ENCODE results near the gene TTC21A. TPM values are rescaled to one million over a fixed set of nuclear protein-coding genes. Genes with fewer than 3 reads are reported as not detected.

Gene TTC21A
- total RNA-seq, 1 experiment from 2014 or later = 1.7 TPM

DNA sequence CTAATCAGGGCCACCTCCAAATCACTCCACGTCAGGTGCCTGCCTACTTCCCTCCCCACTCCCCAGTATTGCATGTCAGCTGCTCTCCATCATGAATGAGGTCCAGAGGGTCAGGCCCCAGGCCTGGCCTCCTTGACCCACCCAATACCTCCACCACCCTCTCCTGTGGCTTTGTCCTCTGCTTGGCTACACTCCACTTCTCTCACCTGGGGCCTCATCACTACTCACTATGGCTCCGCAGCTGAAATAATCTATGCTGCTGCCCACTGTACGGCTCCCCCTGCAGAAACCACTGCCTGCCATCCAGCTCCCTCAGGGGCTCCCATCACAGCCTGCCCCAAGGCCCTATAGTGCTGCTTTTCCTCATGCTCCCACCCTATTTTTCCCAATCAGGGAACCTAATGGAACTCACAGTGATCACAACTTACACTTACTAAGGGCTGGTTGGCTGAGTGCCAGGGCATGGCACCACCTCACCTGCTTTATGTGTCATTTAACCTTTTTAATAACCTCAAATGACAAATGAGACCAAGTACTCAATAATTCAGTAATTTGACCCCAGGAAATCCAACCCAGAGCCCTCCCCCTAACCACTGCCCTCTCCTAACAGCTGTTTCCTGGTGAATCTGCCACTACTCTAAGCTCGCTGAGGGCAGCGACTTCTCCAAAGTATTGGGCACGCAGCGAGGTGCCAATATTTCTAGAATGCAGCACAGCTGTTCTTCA, 2.4 kb upstream of the TTC21A start:
- Mint-ChIP-seq H3K27me3 (ENCODE audit: low read depth) (peaks cover 24% of the 10 kb centered on the region), H3K9me3 (no peaks in the 10 kb centered on the region), H3K4me1 (peaks cover 20 to 21% of the 10 kb centered on the region in 2 experiments), H3K4me3 (no peak overlapping the region), H3K36me3 (ENCODE audit: insufficient read depth in 1 of 3, low read depth in 3 of 3) (peaks cover 0 to 6% (median 0%) of the 10 kb centered on the region in 3 experiments; a peak in 3 of 7 replicates), H3K27ac (no peak overlapping the region; a peak in 2 of 7 replicates)
- Histone ChIP-seq H2BK5ac (ENCODE audit: insufficient read length, low read length) (no peak overlapping the region), H2BK12ac (ENCODE audit: insufficient read length, low read depth, low read length) (no peak overlapping the region), H3K23me2 (ENCODE audit: insufficient read length, low read depth, low read length, poor library complexity, severe bottlenecking) (peaks cover 15% of the 10 kb centered on the region), H3K9me3 (ENCODE audit: control insufficient read depth, low read depth, low read length) (no peaks in the 10 kb centered on the region), H2BK15ac (ENCODE audit: low read depth, low read length) (no peak overlapping the region), H4K8ac (replicated peaks; ENCODE audit: insufficient read length, low read depth, low read length) (no peak overlapping the region), H2AFZ (ENCODE audit: low read length) (no peak overlapping the region), H3K27ac (ENCODE audit: insufficient read length, low read depth, low read length) (no peak overlapping the region), H3K18ac (ENCODE audit: insufficient read length, low read depth, low read length) (no peak overlapping the region), H4K91ac (ENCODE audit: insufficient read length, low read depth, low read length) (no peak overlapping the region), H2AK5ac (ENCODE audit: insufficient read length, low read length) (no peak overlapping the region), H3K4ac (ENCODE audit: low read depth, low read length) (no peak overlapping the region), H3T11ph (ENCODE audit: low read length) (no peak overlapping the region), H3K14ac (ENCODE audit: insufficient read depth, low read length) (no peak overlapping the region), H3K56ac (ENCODE audit: insufficient read length, low read depth, low read length) (no peak overlapping the region), H4K20me1 (ENCODE audit: control insufficient read depth, insufficient read depth, insufficient read length) (no peaks in the 10 kb centered on the region), H3K4me2 (ENCODE audit: insufficient read depth, insufficient read length, low read length) (no peak overlapping the region), H3K9ac (ENCODE audit: extremely low read depth, insufficient read length, low read length) (no peak overlapping the region), H3K4me1 (ENCODE audit: insufficient read depth, low read length) (no peaks in the 10 kb centered on the region), H4K5ac (ENCODE audit: insufficient read length, low read depth, low read length) (no peak overlapping the region), H2BK120ac (ENCODE audit: low read depth, low read length, poor library complexity, severe bottlenecking) (no peak overlapping the region), H3K79me1 (ENCODE audit: insufficient read depth, low read depth, low read length, poor library complexity, severe bottlenecking) (no peaks in the 10 kb centered on the region), H2BK20ac (ENCODE audit: low read depth, low read length, poor library complexity, severe bottlenecking) (no peak overlapping the region), H3K27me3 (ENCODE audit: insufficient read depth, low read length) (0 out of 2 replicates have a peak, but pooled peaks cover 4% of the 10 kb centered on the region), H3K79me2 (ENCODE audit: insufficient read depth, low read length) (no peaks in the 10 kb centered on the region; the same call in 1 of the 2 replicates), H3K23ac (ENCODE audit: insufficient read length, low read depth, low read length) (no peak overlapping the region)
- WGBS (ENCODE audit: extremely low coverage, insufficient read length, low lambda C conversion rate) = no CpG with 5 or more reads among the region's 7 CpGs
- TF ChIP-seq, protein P1, sequence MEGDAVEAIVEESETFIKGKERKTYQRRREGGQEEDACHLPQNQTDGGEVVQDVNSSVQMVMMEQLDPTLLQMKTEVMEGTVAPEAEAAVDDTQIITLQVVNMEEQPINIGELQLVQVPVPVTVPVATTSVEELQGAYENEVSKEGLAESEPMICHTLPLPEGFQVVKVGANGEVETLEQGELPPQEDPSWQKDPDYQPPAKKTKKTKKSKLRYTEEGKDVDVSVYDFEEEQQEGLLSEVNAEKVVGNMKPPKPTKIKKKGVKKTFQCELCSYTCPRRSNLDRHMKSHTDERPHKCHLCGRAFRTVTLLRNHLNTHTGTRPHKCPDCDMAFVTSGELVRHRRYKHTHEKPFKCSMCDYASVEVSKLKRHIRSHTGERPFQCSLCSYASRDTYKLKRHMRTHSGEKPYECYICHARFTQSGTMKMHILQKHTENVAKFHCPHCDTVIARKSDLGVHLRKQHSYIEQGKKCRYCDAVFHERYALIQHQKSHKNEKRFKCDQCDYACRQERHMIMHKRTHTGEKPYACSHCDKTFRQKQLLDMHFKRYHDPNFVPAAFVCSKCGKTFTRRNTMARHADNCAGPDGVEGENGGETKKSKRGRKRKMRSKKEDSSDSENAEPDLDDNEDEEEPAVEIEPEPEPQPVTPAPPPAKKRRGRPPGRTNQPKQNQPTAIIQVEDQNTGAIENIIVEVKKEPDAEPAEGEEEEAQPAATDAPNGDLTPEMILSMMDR (conservative IDR thresholded peaks at IDR 0.05) = no peak
- DNase-seq = no peak
